T-helper 1 cell (primary cell): ENCODE measurements around the gene FAM20B.
"Not testable (repeated sequence)": the region's sequence is repeated elsewhere in the genome, so short reads cannot be mapped to it uniquely, and the experiment has no call there.

Experiments
- DNase-seq, 5 donors: peaks; one replicate each; pipeline ENCODE4 v3.0.0-alpha.2; 2012 to 2020

The FAM20B gene

GRCh38 chr1:179025975-179026812 lies 500 bp downstream of the FAM20B start:
- peak; percentile 49 to 76 (median 61) for DNase-seq

- no peak for DNase-seq
Measured at GRCh38 chr1:179026813-179027669, 1.3 kb downstream of the FAM20B start.

GRCh38 chr1:179029321-179029759 lies 3.6 kb downstream of the FAM20B start:
- no peak for DNase-seq

DNA sequence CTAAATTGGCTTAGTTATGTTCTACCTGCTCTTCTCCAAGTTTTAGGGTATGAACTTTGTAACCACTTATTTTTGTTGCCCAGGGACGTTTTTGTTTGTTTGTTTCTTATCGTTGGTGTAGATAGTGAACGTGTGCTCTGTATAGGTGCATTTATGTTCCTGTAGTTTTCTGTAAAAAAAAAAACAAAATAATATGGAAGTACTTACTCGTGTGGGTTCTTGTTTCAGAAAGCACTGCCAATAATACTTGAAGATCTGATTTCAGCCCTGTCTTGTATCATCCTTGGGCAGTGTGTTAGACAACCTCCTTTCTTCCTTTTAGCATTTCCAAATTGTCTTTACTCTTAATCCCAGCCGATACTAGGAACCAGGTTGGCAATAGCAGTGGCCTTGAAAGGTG lies 4.4 kb downstream of the FAM20B start:
- no peak for DNase-seq

DNA sequence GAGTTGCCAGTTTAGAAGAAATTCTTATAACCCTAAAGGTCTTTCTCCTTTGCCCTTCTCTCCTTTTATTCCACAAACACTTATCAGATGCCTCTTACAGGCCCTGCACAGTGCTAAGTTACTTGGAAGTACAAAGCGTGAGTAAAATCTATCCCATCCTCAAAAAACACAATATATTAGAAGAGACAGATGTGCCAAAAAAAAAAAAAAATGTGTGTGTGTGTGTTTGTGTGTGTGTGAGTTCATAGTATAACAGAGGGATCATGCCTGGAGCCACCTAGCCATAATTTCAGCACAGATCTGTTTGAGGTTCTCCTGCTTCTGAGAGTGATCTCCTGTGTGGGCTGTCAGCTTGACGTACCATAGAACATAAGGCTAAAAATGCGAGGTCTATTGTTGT lies 5.0 kb downstream of the FAM20B start:
- no peak for DNase-seq

- no peak for DNase-seq
Measured at GRCh38 chr1:179031284-179031683, 5.6 kb downstream of the FAM20B start.

DNA sequence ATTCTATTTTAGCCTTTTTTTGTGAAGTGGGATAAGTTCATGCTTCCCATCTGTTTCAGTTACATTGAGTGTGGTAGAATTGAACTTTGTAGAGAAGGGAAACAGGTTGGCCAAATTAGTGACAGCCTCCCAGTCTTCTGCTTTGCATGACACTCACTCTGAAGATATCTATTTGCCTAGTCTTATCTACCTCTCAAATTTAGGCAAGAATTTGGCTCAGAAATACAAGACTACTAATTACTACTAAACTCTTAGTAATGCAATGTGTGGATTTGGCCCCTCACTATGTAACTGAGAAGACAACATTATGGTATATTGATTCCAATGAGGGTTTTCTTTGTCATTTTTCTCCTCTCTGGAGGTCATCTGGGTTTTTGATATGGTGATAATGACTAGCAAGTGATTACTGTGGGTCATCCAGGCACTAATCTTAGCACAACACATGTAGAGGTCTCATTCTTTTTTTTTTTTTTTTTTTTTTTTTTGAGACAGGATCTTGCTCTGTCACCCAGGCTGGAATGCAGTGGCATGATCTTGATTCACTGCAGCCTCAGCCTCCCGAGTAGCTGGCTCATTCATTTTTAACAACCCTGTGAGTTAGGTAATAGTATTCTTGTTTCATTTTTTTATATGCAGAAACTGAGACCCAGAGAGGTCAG lies 6.3 kb downstream of the FAM20B start:
- DNase-seq = no peak

DNA sequence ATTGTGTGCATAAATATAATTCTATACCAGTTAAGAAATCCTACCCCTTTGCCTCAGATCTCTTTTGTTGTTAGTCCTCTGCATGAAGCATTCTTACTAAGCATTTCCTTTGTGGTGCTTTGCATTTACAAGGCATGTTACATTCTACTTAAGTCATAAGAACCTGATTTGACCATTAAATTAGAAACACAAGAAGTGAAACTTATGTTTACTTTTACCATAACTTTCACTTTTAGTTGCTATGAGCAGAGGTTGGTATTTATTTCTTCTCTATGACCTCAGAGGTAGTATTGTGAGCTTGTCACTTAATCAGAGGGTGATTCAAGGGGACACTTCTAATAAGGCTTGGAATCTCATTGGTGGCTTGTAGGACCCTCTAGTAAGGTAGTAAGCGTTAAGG lies 9.0 kb downstream of the FAM20B start:
- DNase-seq = peak in 1 of 5 donors; percentile 77

- DNase-seq = peak in 1 of 5 donors; percentile 78
Measured at GRCh38 chr1:179036844-179037465, 11.3 kb downstream of the FAM20B start.

DNA sequence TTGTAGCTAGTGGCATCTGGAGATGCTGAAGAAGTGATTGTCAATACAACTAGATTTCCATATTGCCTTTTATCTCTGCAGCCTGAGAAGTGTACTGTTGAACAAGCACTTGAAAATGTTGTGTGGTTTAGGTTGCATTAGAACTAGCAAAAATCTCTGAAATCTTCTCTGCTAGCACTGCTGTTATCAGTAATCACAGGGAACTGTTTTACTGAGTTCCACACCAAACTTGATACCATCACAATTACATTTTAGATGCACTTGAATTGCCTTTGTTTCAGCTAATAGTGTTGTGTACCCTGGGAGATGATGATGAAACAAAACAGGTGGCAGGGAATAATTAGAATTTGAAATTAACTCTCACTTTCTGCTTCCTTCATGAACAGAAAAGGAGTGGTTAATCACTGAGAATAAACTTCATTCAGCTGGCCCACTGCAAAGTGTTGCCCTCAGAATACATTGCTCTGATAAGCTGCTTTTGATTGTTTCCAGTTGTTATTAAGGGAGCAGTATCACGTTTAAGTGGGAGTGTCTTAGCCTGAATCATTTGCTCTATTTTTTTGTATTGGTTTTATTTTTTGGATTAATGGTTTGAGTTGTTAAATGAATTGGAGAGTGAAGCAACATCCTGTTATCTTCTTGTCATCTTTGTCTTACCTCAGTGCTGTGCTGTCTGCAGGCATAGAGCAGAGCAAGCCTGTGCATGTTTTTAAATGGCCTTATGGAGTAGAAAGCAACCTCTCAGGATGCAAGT lies 13.0 kb downstream of the FAM20B start:
- DNase-seq = peak in 1 of 5 donors; percentile 52

DNA sequence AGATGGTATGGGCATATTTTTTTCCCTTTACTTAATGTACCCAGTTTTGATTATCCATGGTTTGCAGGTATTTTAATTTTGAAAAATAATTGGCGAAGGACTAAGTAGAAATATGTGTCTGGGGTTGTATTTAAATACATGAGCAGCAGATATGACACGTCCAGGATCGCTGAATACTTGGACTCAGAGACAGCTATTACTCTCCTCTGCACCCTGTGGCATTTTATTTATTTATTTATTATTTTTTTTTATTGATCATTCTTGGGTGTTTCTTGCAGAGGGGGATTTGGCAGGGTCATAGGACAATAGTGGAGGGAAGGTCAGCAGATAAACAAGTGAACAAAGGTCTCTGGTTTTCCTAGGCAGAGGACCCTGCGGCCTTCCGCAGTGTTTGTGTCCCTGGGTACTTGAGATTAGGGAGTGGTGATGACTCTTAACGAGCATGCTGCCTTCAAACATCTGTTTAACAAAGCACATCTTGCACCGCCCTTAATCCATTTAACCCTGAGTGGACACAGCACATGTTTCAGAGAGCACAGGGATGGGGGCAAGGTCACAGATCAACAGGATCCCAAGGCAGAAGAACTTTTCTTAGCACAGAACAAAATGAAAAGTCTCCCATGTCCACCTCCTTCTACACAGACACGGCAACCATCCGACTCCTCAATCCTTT lies 13.9 kb downstream of the FAM20B start:
- not testable (repeated sequence) for DNase-seq

GRCh38 chr1:179040175-179040551 lies 14.5 kb downstream of the FAM20B start:
- DNase-seq = not testable (repeated sequence)

- no peak for DNase-seq
Measured at GRCh38 chr1:179042087-179042486, 16.4 kb downstream of the FAM20B start.

GRCh38 chr1:179042700-179043099 lies 17.0 kb downstream of the FAM20B start:
- DNase-seq = no peak

DNA sequence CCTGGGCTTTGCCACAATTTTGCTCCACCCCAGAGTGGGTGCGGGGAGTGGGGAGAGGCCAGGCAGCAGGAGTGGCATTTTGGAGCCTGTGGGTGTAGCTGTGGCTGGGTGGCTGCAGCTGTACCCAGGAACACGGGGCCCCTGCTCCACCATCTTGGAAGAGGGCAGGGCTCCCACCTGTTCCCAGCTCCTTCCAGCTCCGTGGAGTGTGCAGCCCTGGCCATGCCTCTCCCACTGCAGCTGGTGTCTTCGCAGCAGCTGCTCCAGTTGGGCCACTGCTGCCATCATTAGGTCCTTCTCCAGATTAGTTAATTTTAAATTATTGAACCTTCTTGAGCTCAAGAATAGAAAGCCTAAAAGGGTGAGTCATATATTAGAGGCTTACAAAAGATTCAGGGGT lies 17.6 kb downstream of the FAM20B start:
- no peak for DNase-seq

DNA sequence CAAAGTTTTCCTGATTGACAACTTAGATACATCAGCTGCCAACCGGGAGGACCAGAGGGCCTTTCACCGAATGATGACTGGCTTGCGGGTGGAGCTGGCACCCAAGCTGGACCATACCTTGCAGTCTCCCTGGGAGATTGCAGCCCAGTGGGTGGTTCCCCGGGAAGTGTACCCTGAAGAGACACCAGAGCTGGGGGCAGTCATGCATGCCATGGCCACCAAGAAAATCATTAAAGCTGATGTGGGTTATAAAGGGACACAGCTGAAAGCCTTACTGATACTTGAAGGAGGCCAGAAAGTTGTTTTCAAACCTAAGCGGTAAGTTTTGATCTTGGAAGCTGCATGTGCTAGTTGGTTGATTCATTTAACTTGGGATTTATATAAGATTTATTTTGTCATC lies 18.2 kb downstream of the FAM20B start:
- no peak for DNase-seq

DNA sequence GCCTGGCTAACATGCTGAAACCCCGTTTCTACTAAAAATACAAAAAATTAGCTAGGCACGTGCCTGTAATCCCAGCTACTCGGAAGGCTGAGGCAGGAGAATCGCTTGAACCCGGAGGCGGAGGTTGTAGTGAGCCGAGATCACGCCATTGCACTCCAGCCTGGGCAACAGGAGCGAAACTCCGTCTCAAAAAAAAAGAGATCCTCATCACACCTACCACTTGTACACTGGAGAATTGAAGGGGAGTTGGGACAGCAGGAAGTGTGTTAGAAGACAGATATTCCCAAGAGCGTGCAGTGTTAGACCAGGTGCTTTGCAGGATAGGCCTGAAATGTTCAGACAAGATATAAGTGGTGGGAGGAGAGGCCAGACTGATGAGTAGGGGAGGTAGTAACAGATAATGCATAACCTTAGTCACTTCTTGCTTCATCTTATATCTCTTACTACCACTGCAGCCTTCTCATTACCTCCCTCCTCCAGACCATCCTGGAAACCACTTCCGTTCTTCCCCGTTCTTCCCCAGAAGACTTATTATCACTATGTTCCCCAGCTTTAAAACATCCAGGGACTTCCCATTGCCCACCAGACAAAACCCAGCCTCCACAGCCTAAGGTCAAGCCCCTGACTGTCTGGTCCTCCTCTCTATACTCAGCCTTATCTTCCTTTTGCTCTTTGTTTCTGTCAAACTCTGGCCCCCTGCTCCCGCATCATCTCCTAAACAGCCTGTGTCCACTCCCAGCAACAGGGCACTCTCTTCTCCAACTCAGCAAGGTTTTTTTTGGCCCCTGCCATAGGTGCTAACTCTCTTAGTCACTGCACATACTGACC lies 21.3 kb downstream of the FAM20B start:
- no peak for DNase-seq

- DNase-seq = no peak
Measured at GRCh38 chr1:179047636-179047997, 21.9 kb downstream of the FAM20B start.

- DNase-seq = no peak
Measured at GRCh38 chr1:179048339-179049124, 22.8 kb downstream of the FAM20B start.

DNA sequence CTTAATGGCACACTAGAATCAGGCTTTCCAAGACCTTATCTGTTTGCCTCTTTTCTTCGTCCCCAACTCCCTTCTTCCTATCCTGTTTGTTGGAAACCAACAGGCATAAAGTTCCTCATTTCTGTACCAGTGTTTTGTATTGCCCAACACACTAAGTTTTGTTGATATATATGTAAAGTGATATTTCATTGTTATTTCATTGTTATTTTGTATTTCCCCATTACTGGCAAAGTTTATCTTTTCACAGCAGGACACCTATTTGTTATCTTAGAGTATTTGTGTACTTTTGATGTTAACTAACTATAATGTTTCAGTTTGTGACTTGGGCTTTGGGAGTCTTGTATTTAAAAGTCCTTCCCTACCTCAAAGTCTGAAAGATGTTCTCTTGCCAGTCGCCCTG lies 27.1 kb downstream of the FAM20B start:
- DNase-seq = no peak
